KMS-11 (cell line): Measurements from ENCODE around the gene ZFAND2B.

ENCODE experiments used
- H2AFZ ChIP-seq: fragments of 200-600 bp; sonication (generic); 2 replicates; pipeline ENCODE4 v1.6.1; 2016; ENCODE audit warnings: antibody characterized with exemption, mixed run types, low read depth
- H3K27ac ChIP-seq: fragments of 200-600 bp; sonication (generic); 2 replicates; pipeline ENCODE4 v1.6.1; 2016; ENCODE audit warnings: mild to moderate bottlenecking, mixed run types
- H3K27me3 ChIP-seq: fragments of 200-600 bp; sonication (generic); 2 replicates; pipeline ENCODE4 v1.6.1; 2017; ENCODE audit warnings: mild to moderate bottlenecking, low read depth, mixed run types, moderate library complexity; ENCODE audit not compliant: insufficient read depth
- H3K36me3 ChIP-seq: fragments of 200-600 bp; sonication (generic); 2 replicates; pipeline ENCODE4 v1.6.1; 2017; ENCODE audit warnings: mild to moderate bottlenecking, mixed run types; ENCODE audit not compliant: insufficient read depth
- H3K4me1 ChIP-seq: fragments of 200-600 bp; sonication (generic); 2 replicates; pipeline ENCODE4 v1.6.1; 2016; ENCODE audit warnings: mild to moderate bottlenecking, low read depth, mixed run types; ENCODE audit not compliant: poor library complexity, severe bottlenecking
- H3K4me2 ChIP-seq: fragments of 200-600 bp; sonication (generic); 2 replicates; pipeline ENCODE4 v1.7.0; 2016; ENCODE audit warnings: mild to moderate bottlenecking, mixed run types
- H3K4me3 ChIP-seq: fragments of 200-600 bp; sonication (generic); IDR thresholded peaks from 2 replicates; pipeline ENCODE4 v1.6.1; 2017; ENCODE audit warnings: low read depth, low read length, mixed read lengths; ENCODE audit not compliant: insufficient read depth
- H3K79me2 ChIP-seq: fragments of 200-600 bp; sonication (generic); 2 replicates; pipeline ENCODE4 v1.6.1; 2016; ENCODE audit warnings: low read depth, mixed run types; ENCODE audit not compliant: insufficient read depth
- H3K9ac ChIP-seq: fragments of 200-600 bp; sonication (generic); 2 replicates; pipeline ENCODE4 v1.6.1; 2016; ENCODE audit warnings: mild to moderate bottlenecking, mixed run types
- H4K20me1 ChIP-seq: fragments of 200-600 bp; sonication (generic); 2 replicates; pipeline ENCODE4 v1.6.1; 2016; ENCODE audit warnings: mild to moderate bottlenecking, mixed run types; ENCODE audit not compliant: insufficient read depth
- CTCF ChIP-seq: fragments of 200-600 bp; sonication (generic); conservative IDR thresholded peaks from 2 replicates; pipeline ENCODE4 v1.6.1; 2017; ENCODE audit warnings: low read depth, mild to moderate bottlenecking, antibody characterized with exemption, low read length, moderate library complexity, mixed read lengths

Gene ZFAND2B

DNA sequence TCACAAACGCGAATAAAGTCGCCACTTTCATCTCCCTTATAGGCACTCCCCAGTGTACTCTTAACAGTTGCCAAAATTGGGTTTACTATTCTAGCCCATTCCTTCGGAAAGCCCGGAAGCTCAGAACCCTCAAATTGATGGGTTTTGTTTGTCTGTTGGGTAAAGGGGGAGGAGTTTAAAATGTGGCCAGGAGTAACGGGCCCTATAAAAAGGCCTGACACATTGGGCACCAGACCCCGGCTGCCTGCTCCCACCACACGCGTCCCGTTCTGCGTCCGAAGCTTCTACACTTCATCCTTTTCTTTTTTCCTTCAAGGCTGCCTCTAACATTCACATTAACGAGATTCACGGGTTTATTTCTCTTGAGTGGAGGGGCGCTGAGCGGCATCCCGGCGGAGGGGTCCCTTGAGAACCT lies 46.8 kb upstream of the ZFAND2B start:
- Histone ChIP-seq H3K36me3 (no peaks in the 10 kb centered on the region), H3K27ac (no peak overlapping the region), H3K9ac (no peak overlapping the region; the same call in 1 of the 2 replicates), H3K4me3 (no peak overlapping the region), H3K79me2 (no peaks in the 10 kb centered on the region), H2AFZ (peak overlapping the region; percentile 63), H3K4me2 (peak overlapping the region; percentile 78), H3K27me3 (no peaks in the 10 kb centered on the region; the same call in 1 of the 2 replicates), H3K4me1 (peaks cover 11% of the 10 kb centered on the region), H4K20me1 (no peaks in the 10 kb centered on the region)
- TF ChIP-seq CTCF = no peak

- Histone ChIP-seq H2AFZ (peak within 1 kb of the TSS; percentile 63), H3K4me1 (peaks cover 11% of the 10 kb centered on the region), H3K4me3 (no peak within 1 kb of the TSS), H3K4me2 (peak within 1 kb of the TSS; percentile 78), H3K27me3 (no peaks in the 10 kb centered on the region; the same call in 1 of the 2 replicates), H3K9ac (peak within 1 kb of the TSS; percentile 71; the same call in 1 of the 2 replicates), H3K27ac (peak within 1 kb of the TSS; percentile 77), H3K79me2 (no peaks in the 10 kb centered on the region), H3K36me3 (no peaks in the 10 kb centered on the region), H4K20me1 (no peaks in the 10 kb centered on the region)
- peak; percentile 91 for TF ChIP-seq CTCF
Measured at GRCh38 chr2:219160186-219161017, 46.2 kb upstream of the ZFAND2B start, which contains the start of gene NHEJ1. NHEJ1 (minus strand) TSS chr2:219160815; CDS start chr2:219158362, 2,453 bp downstream.

GRCh38 chr2:219161097-219161496 lies 45.5 kb upstream of the ZFAND2B start:
- Histone ChIP-seq H3K36me3 (no peaks in the 10 kb centered on the region), H3K79me2 (no peaks in the 10 kb centered on the region), H3K27ac (no peak overlapping the region), H2AFZ (peak overlapping the region; percentile 63; the same call in 1 of the 2 replicates), H3K4me3 (no peak overlapping the region), H3K4me2 (peak overlapping the region; percentile 22), H3K27me3 (no peaks in the 10 kb centered on the region; the same call in 1 of the 2 replicates), H4K20me1 (no peaks in the 10 kb centered on the region), H3K9ac (no peak overlapping the region), H3K4me1 (peaks cover 11% of the 10 kb centered on the region)
- TF ChIP-seq CTCF = no peak

DNA sequence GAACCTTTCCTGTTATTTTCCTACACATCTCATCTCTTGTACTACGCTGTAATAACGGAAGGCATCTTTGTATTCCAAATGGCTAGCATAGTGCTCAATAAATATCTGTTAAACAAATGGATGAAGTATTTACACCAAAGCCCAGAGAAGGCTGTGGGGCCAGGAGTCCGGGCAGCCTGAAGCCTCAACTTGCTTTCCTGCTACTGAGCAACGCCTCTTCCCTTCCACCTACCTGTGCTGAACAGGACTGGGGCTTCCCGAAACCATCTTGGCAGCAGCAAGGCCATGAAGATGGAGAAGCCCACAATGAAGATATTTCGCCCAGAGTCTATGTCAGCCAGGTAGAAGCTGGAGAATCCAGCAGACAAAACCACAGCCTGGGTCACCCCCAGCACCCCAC lies 43.4 kb upstream of the ZFAND2B start:
- no peaks in the 10 kb centered on the region for H4K20me1 ChIP-seq
- peaks cover 13% of the 10 kb centered on the region for H3K4me1 ChIP-seq
- no peak overlapping the region for H3K27ac ChIP-seq
- H2AFZ ChIP-seq = no peak overlapping the region
- no peak overlapping the region for H3K9ac ChIP-seq
- no peak overlapping the region for H3K4me3 ChIP-seq
- no peaks in the 10 kb centered on the region; the same call in 1 of the 2 replicates for H3K27me3 ChIP-seq
- no peaks in the 10 kb centered on the region for H3K36me3 ChIP-seq
- H3K4me2 ChIP-seq = no peak overlapping the region
- no peak for TF ChIP-seq CTCF
- H3K79me2 ChIP-seq = no peaks in the 10 kb centered on the region
